Activated CD4-positive, alpha-beta memory T cell treated with anti-CD3 and anti-CD28 coated beads for 36 hours (primary cell): Measurements from ENCODE around the gene ODC1. TPM values are rescaled to one million over a fixed set of nuclear protein-coding genes. Genes with fewer than 3 reads are reported as not detected.

Experiments
- CTCF ChIA-PET: fragments of 350-600 bp; sonication (Branson Sonifier 250); formaldehyde crosslinking; loops from one replicate; lab custom pipeline; 2021; ENCODE audit warnings: antibody characterized with exemption, inconsistent platforms; lab: Charles Lee
- POLR2A ChIA-PET: fragments of 350-600 bp; sonication (Branson Sonifier 250); formaldehyde crosslinking; loops from one replicate; lab custom pipeline; 2021; ENCODE audit warnings: antibody characterized with exemption; lab: Charles Lee
- DNase-seq: peaks from one replicate; pipeline ENCODE4 v3.0.0-alpha.2; 2020
- H3K27ac Mint-ChIP-seq: one replicate; pipeline ENCODE4 v1.8.0; 2021; ENCODE audit warnings: mixed read lengths
- H3K27me3 Mint-ChIP-seq: one replicate; pipeline ENCODE4 v1.8.0; 2021; ENCODE audit warnings: mixed read lengths
- H3K36me3 Mint-ChIP-seq: one replicate; pipeline ENCODE4 v1.8.0; 2021; ENCODE audit warnings: mixed read lengths
- H3K4me1 Mint-ChIP-seq: one replicate; pipeline ENCODE4 v1.8.0; 2021; ENCODE audit warnings: low read depth, mixed read lengths
- H3K4me3 Mint-ChIP-seq: one replicate; pipeline ENCODE4 v1.8.0; 2021; ENCODE audit warnings: mild to moderate bottlenecking, mixed read lengths
- H3K9me3 Mint-ChIP-seq: one replicate; pipeline ENCODE4 v1.8.0; 2021; ENCODE audit warnings: mixed read lengths
- intact Hi-C: fragments of 100-400 bp; cut with micrococcal nuclease; formaldehyde crosslinking; loops from one replicate; pipeline ENCODE4 v1.15.1; 2023
- total RNA-seq, 2 experiments: library from RNA; stranded (reverse); gene quantifications; one replicate each; pipeline ENCODE4 v1.2.3, GENCODE V29; 2021

ODC1 gene
- total RNA-seq, 2 experiments from 2014 or later: 138 to 142 TPM

DNA sequence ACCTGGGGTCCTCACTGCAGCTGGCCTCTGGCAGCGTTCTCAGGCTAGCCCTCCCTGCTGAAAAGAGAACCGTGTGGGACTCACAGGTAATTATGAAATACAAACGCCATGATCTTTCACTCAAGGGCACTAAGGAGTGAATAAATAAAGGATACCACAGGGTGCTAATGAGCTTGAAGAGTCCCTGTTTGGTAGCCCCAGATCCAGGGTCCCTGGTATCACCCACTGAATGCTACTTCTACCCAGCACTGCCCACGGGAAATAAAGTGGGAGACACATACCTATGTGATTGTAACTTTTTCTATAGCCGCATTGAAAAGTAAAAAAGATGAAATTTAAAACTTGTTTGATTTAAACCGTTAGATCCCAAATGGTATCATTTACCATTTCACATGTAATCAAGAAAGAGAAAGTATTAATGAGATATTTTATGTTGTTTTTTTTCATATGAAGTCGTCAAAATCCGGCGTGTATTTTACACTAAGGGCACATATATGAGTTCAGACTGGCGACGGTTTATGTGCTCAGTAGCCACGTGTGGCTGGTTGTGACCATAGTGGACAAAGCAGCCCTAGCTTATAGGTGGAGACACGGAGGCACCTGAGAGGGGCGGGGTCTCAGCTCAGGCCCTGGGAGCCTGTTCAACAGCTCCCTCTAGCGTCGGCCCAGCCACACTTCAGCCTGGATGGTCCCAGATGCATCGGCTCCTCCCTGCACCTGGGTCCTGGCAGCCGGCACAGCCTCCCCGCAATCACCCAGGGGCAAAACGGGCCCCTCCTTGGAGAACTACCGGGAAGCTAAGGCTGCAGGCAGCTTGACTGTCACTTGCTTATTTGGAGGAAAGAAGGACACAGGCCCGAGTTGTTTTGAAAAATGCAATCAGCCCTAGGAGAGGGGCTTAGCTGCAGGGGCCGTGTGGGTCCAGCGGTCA lies 39.2 kb downstream of the ODC1 start:
- Mint-ChIP-seq H3K27me3 (no peaks in the 10 kb centered on the region), H3K4me3 (peak overlapping the region; percentile 60), H3K36me3 (peaks cover 7% of the 10 kb centered on the region), H3K4me1 (peaks cover 45% of the 10 kb centered on the region), H3K9me3 (no peaks in the 10 kb centered on the region), H3K27ac (peak overlapping the region; percentile 95)
- ChIA-PET POLR2A (interaction anchor here (0.6 to 3.7 kb wide), 13 partner anchors 26 to 285 kb away, joined by 3 to 34 read pairs (median 5); partner anchors contain the start of gene HPCAL1), CTCF (interaction anchor here (0.6 to 5.9 kb wide), 73 partner anchors 10 to 425 kb away, joined by 3 to 136 read pairs (median 5); partner anchors contain the start of genes CYS1, HPCAL1, ODC1 and RRM2)
- intact Hi-C loops: loop anchor here (1.0 kb wide), 8 partner anchors 27 to 337 kb away; partner anchors contain the start of gene ODC1
- DNase-seq: peak; percentile 90

GRCh38 chr2:10407841-10408648 lies 40.1 kb downstream of the ODC1 start:
- Mint-ChIP-seq H3K4me1 (peaks cover 47% of the 10 kb centered on the region), H3K27ac (peak overlapping the region; percentile 95), H3K27me3 (no peaks in the 10 kb centered on the region), H3K4me3 (peak overlapping the region; percentile 60), H3K9me3 (no peaks in the 10 kb centered on the region), H3K36me3 (peaks cover 7% of the 10 kb centered on the region)
- peak; percentile 85 for DNase-seq
- intact Hi-C loops: loop anchor here (1.0 kb wide), 5 partner anchors 40 to 284 kb away; partner anchors contain the start of gene ODC1
- POLR2A ChIA-PET: interaction anchor here (0.5 to 3.7 kb wide), 13 partner anchors 25 to 287 kb away, joined by 3 to 34 read pairs (median 5); partner anchors contain the start of genes HPCAL1 and ODC1
- CTCF ChIA-PET: interaction anchor here (0.7 to 5.9 kb wide), 47 partner anchors 10 to 424 kb away, joined by 3 to 136 read pairs (median 7); partner anchors contain the start of genes HPCAL1, ODC1 and RRM2

GRCh38 chr2:10407432-10407831 lies 40.7 kb downstream of the ODC1 start:
- Mint-ChIP-seq H3K4me1 (peaks cover 52% of the 10 kb centered on the region), H3K27me3 (no peaks in the 10 kb centered on the region), H3K36me3 (peaks cover 6% of the 10 kb centered on the region), H3K9me3 (no peaks in the 10 kb centered on the region), H3K4me3 (peak overlapping the region; percentile 60), H3K27ac (peak overlapping the region; percentile 95)
- ChIA-PET POLR2A (interaction anchor here (0.5 to 3.7 kb wide), 9 partner anchors 41 to 287 kb away, joined by 3 to 34 read pairs (median 5); partner anchors contain the start of genes HPCAL1 and ODC1), CTCF (interaction anchor here (0.8 to 5.9 kb wide), 25 partner anchors 11 to 360 kb away, joined by 3 to 136 read pairs (median 11); partner anchors contain the start of genes HPCAL1, ODC1 and RRM2)
- intact Hi-C loops: no loop called here
- peak; percentile 21 for DNase-seq

DNA sequence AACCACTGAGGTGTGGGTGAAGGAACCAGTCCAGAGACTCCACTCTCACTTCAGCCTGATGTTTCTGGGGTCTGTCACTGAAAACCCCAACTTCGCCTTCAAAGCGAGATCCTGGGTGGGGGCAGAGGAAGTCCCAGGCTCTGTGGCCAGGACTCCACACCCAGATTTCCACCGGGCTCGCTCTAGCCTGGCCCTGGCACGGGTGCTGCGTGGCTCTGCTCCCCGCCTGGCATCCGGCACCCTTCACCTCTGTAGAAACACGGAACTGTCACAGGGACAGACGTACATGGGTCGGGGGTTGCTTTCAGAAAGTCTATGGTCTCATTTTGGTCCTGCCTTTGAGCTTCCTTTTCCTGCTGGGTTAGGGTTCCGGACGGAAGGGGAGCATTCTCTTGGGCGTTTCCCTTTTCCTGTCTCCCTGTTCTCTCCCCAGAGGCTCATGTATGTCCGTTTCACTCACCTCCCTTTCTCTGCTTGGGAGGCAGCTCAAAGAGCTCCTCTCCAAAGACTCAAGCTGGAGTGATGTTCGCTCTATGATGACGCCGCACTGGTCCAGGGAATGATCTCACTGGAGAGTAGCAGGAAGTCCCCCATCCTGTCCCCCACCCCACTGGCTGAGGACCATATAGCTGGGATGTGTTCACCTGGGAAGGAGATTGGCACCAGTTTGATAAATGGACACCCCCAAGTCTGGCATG lies 41.5 kb downstream of the ODC1 start:
- ChIA-PET POLR2A (interaction anchor here (0.7 to 3.7 kb wide), 2 partner anchors 73 to 75 kb away, joined by 3 to 34 read pairs; no protein-coding TSS in a partner anchor), CTCF (interaction anchor here (0.8 to 5.9 kb wide), 5 partner anchors 28 to 359 kb away, joined by 3 to 136 read pairs (median 10); partner anchors contain the start of gene HPCAL1)
- Mint-ChIP-seq H3K4me3 (no peak overlapping the region), H3K27me3 (no peaks in the 10 kb centered on the region), H3K36me3 (peaks cover 3% of the 10 kb centered on the region), H3K27ac (no peak overlapping the region), H3K4me1 (peaks cover 55% of the 10 kb centered on the region), H3K9me3 (no peaks in the 10 kb centered on the region)
- no peak for DNase-seq
- intact Hi-C loops: no loop called here

DNA sequence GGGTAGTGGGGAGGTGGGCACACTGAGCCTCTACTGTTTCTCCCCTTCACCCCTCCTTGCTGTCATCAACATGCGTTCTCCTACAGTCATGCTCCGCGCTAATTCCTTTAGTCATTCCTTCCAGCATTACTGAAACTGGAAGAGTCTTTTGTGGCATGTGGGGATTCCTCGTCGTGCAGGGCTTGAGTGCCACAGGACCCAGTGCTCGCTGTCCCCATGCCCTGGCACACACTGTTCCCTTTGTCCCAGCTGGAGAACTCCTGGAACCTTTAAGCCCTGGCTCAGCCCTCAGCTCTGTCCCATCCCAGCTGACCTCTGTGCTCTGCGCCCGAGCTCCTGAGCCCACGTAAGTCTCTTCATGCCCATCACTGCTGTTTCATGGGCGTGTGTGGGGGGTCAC lies 42.1 kb downstream of the ODC1 start:
- intact Hi-C loops: no loop called here
- CTCF ChIA-PET: interaction anchor here (1.0 to 5.9 kb wide), 4 partner anchors 29 to 333 kb away, joined by 3 to 136 read pairs (median 6); partner anchors contain the start of gene HPCAL1
- Mint-ChIP-seq H3K4me1 (peaks cover 61% of the 10 kb centered on the region), H3K27me3 (no peaks in the 10 kb centered on the region), H3K9me3 (no peaks in the 10 kb centered on the region), H3K27ac (no peak overlapping the region), H3K36me3 (peaks cover 5% of the 10 kb centered on the region), H3K4me3 (no peak overlapping the region)
- DNase-seq: no peak
- POLR2A ChIA-PET: no interaction called here

DNA sequence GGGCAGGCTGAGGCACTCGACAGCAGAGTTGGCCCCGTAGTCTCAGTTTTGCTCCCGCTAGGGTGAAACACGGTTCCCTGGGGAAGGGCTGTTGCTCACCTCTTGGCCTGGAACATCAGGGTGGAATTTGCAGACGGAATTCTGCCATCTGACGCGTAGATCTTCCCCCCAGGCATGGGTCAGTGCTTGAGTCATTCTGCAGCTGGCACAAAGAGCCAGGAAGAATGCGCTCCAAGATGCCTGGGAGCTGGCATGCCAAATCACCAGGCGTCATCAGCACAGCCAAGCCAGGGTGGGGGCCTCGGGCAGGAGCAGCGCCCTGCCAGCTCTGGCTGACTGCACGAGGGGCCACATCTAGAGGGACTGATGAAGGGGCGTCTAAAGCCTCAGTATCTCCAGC lies 42.7 kb downstream of the ODC1 start:
- Mint-ChIP-seq H3K4me3 (no peak overlapping the region), H3K27me3 (no peaks in the 10 kb centered on the region), H3K27ac (no peak overlapping the region), H3K9me3 (no peaks in the 10 kb centered on the region), H3K4me1 (peaks cover 64% of the 10 kb centered on the region), H3K36me3 (peaks cover 5% of the 10 kb centered on the region)
- POLR2A ChIA-PET: no interaction called here
- no peak for DNase-seq
- CTCF ChIA-PET: interaction anchor here (1.0 to 5.9 kb wide), 4 partner anchors 29 to 333 kb away, joined by 3 to 136 read pairs (median 6); partner anchors contain the start of gene HPCAL1
- intact Hi-C loops: no loop called here

DNA sequence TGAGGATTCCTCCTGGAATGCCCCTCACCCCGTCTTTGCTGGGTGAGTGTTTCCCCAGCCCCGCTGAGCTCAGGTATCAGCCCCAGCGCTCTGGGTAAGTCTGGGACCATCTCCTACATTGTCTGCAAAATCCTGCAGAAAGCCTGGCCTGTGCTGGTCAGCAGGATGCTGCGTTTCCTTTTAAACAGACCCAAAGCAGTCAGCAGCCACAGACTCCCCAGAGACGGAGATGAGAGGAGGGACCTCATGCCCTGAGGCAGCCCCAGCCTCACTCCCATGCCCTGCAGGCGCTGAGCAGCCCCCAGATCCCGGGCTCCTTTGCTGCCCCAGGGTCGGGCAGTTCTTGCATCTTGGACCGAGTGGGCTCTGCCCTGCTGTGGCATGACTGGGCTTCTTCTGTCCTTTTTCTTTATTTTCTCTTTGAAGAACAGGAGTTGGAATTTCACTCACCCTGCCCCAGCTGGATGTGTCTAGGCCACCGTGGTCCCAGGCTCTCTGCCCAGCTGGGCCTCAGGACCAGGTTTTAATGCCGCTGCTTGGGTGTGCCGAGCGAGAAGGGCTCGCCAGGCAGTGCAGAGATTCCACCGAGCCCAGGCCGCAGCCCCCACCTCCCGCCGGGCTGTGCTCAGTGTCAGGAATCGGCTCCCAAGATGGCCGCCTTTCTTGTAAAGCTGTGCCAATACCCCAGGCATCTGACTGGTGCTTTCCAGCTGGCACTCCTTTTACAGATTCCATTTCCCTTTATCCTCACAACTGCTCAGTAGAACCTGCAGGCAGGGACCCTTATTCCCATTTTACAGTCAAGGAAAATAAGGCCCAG lies 43.6 kb downstream of the ODC1 start:
- Mint-ChIP-seq H3K27me3 (no peaks in the 10 kb centered on the region), H3K36me3 (peaks cover 11% of the 10 kb centered on the region), H3K4me1 (peaks cover 68% of the 10 kb centered on the region), H3K27ac (no peak overlapping the region), H3K4me3 (no peak overlapping the region), H3K9me3 (no peaks in the 10 kb centered on the region)
- ChIA-PET CTCF (no interaction called here), POLR2A (no interaction called here)
- intact Hi-C loops: no loop called here
- no peak for DNase-seq

GRCh38 chr2:10402653-10403215 lies 45.4 kb downstream of the ODC1 start:
- DNase-seq: no peak
- no peaks in the 10 kb centered on the region for H3K27me3 Mint-ChIP-seq
- H3K4me1 Mint-ChIP-seq: peaks cover 51% of the 10 kb centered on the region
- CTCF ChIA-PET: interaction anchor here (1.3 to 2.0 kb wide), 3 partner anchors 21 to 278 kb away, joined by 3 to 7 read pairs (median 3); no protein-coding TSS in a partner anchor
- POLR2A ChIA-PET: interaction anchor here (0.7 kb wide), 1 partner anchor 10 kb away, joined by 3 read pairs; no protein-coding TSS in a partner anchor
- no peaks in the 10 kb centered on the region for H3K9me3 Mint-ChIP-seq
- no peak overlapping the region for H3K4me3 Mint-ChIP-seq
- no peak overlapping the region for H3K27ac Mint-ChIP-seq
- H3K36me3 Mint-ChIP-seq: peaks cover 18% of the 10 kb centered on the region
- intact Hi-C loops: no loop called here

DNA sequence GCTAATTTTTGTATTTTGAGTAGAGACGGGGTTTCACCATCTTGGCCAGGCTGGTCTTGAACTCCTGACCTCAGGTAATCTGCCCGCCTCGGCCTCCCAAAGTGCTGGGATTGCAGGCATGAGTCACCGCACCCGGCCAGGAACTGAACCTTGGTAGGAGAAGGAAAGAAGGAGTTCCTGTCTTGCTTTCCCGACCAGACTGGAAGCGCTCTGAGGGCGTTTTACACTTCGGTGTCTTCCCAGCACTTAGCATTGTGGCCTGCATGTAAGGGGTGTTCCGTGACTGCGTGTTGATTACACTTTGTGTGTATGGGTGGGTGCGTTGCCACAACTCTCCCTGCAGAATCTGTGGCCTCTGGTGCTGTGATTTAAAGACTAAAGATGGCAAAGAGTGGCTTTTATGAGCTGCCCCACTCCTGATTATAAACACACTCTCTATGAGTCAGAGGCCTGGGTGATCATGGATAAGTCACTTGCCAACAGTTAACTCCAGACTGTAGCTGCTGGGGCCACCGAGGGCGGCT lies 46.0 kb downstream of the ODC1 start:
- H3K4me1 Mint-ChIP-seq: peaks cover 45% of the 10 kb centered on the region
- H3K4me3 Mint-ChIP-seq: no peak overlapping the region
- H3K27me3 Mint-ChIP-seq: no peaks in the 10 kb centered on the region
- H3K9me3 Mint-ChIP-seq: no peaks in the 10 kb centered on the region
- H3K36me3 Mint-ChIP-seq: peaks cover 18% of the 10 kb centered on the region
- intact Hi-C loops: no loop called here
- DNase-seq: no peak
- ChIA-PET CTCF (interaction anchor here (1.3 to 2.0 kb wide), 3 partner anchors 20 to 278 kb away, joined by 3 to 7 read pairs (median 3); no protein-coding TSS in a partner anchor), POLR2A (no interaction called here)
- H3K27ac Mint-ChIP-seq: no peak overlapping the region
